Measurements from ENCODE around the gene NRSN2.

DNA sequence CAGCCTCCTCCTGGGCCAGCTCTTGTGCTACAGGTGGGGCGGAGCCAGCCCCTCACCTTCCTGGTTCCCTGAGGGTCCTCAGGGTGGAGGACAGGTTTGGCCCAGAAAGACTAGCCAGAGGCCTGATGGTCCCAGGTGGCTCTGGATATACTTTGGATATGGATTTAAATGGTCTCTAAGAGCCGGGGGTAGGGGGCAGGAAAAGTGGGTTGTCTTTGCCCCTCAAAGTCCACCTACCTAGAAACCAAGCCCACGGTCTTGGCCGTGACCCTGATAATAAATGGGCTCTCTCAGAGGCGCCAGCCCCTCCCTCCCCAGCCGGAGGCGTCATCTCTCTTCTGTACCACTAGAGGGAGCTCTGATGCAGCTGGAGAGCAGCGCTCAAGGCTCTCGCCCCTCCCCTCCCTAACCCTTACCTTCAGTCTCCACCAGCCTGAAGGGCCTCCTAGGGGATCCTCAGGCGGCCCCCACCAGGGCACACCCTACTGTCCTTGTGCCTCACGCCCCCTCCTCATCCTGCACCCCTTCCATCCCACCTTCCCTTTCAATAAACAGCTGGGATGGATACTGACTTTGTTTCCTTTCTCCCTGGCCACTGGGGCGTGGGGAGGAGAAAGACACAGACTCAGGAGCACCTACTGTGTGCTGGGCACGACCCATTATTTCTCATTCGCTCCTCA lies 7.5 kb downstream of the NRSN2 start:
- no peak for TF ChIP-seq HDGF (IDR thresholded peaks at IDR 0.05; ENCODE audit: borderline replicate concordance)
- no peak for TF ChIP-seq SP1 (IDR thresholded peaks at IDR 0.05)
- TF ChIP-seq TARDBP (IDR thresholded peaks at IDR 0.05) = no peak
- no peak for TF ChIP-seq L3MBTL2 (conservative IDR thresholded peaks at IDR 0.05)
- no peak for TF ChIP-seq ELF4 (IDR thresholded peaks at IDR 0.05)

Measured in HEK293T (cell line).